Loucy (cell line): ENCODE data around the gene ZNF354C.

Experiments used
- H2AFZ ChIP-seq: fragments of 200-600 bp; sonication (generic); 2 replicates; pipeline ENCODE4 v1.6.0; 2016; ENCODE audit warnings: antibody characterized with exemption, mild to moderate bottlenecking, low read length, moderate library complexity
- H3F3A ChIP-seq: fragments of 200-600 bp; 2 replicates; pipeline ENCODE4 v1.6.0; 2016; ENCODE audit warnings: antibody characterized with exemption, low read depth, mild to moderate bottlenecking
- H3K27me3 ChIP-seq: fragments of 200-600 bp; sonication (generic); 2 replicates; pipeline ENCODE4 v1.6.1; 2014; ENCODE audit warnings: low read length, mild to moderate bottlenecking; ENCODE audit not compliant: insufficient read depth, poor library complexity, severe bottlenecking
- H3K36me3 ChIP-seq: fragments of 200-600 bp; sonication (generic); 2 replicates; pipeline ENCODE4 v1.6.1; 2016; ENCODE audit warnings: low read length; ENCODE audit not compliant: insufficient read depth
- H3K4me1 ChIP-seq: fragments of 200-600 bp; sonication (generic); 2 replicates; pipeline ENCODE4 v1.5.1; 2014; ENCODE audit warnings: low read length, mild to moderate bottlenecking; ENCODE audit not compliant: insufficient read depth, poor library complexity, severe bottlenecking
- H3K4me2 ChIP-seq: fragments of 200-600 bp; sonication (generic); 2 replicates; pipeline ENCODE4 v1.6.0; 2014; ENCODE audit warnings: antibody characterized with exemption, low read length, low read depth, mild to moderate bottlenecking; ENCODE audit not compliant: poor library complexity, severe bottlenecking
- H3K4me3 ChIP-seq: fragments of 200-600 bp; sonication (generic); 2 replicates; pipeline ENCODE4 v1.5.1; 2014; ENCODE audit warnings: low read length, mild to moderate bottlenecking, mixed read lengths; ENCODE audit not compliant: poor library complexity, severe bottlenecking
- H3K79me2 ChIP-seq: fragments of 200-600 bp; sonication (generic); 2 replicates; pipeline ENCODE4 v1.6.1; 2014; ENCODE audit warnings: low read length; ENCODE audit not compliant: insufficient read depth
- H3K9ac ChIP-seq: fragments of 200-600 bp; sonication (generic); 2 replicates; pipeline ENCODE4 v1.6.0; 2014; ENCODE audit warnings: mild to moderate bottlenecking, low read depth, low read length, moderate library complexity; ENCODE audit not compliant: poor library complexity, severe bottlenecking
- H3K9me2 ChIP-seq: fragments of 200-600 bp; sonication (generic); replicated peaks from 2 replicates; pipeline ENCODE4 v1.6.1; 2016; ENCODE audit warnings: low read depth, low read length, mixed read lengths
- H3K9me3 ChIP-seq: fragments of 200-600 bp; sonication (generic); 2 replicates; pipeline ENCODE4 v1.6.1; 2014; ENCODE audit warnings: mild to moderate bottlenecking, antibody characterized with exemption, low read length, low read depth; ENCODE audit not compliant: insufficient read depth
- H4K20me1 ChIP-seq: fragments of 200-600 bp; sonication (generic); 2 replicates; pipeline ENCODE4 v1.6.0; 2014; ENCODE audit warnings: antibody characterized with exemption, low read length, mild to moderate bottlenecking; ENCODE audit not compliant: insufficient read depth, poor library complexity, severe bottlenecking
- EZH2phosphoT487 ChIP-seq: fragments of 200-600 bp; IDR thresholded peaks from 2 replicates; pipeline ENCODE4 v1.6.1; 2018; ENCODE audit warnings: antibody characterized with exemption, mild to moderate bottlenecking, moderate library complexity, borderline replicate concordance
- TF ChIP-seq, protein P1 (sequence below): fragments of 200-600 bp; sonication (generic); conservative IDR thresholded peaks from 2 replicates; pipeline ENCODE4 v1.5.1; 2014; ENCODE audit warnings: mild to moderate bottlenecking, antibody characterized with exemption, low read length

ZNF354C gene

DNA sequence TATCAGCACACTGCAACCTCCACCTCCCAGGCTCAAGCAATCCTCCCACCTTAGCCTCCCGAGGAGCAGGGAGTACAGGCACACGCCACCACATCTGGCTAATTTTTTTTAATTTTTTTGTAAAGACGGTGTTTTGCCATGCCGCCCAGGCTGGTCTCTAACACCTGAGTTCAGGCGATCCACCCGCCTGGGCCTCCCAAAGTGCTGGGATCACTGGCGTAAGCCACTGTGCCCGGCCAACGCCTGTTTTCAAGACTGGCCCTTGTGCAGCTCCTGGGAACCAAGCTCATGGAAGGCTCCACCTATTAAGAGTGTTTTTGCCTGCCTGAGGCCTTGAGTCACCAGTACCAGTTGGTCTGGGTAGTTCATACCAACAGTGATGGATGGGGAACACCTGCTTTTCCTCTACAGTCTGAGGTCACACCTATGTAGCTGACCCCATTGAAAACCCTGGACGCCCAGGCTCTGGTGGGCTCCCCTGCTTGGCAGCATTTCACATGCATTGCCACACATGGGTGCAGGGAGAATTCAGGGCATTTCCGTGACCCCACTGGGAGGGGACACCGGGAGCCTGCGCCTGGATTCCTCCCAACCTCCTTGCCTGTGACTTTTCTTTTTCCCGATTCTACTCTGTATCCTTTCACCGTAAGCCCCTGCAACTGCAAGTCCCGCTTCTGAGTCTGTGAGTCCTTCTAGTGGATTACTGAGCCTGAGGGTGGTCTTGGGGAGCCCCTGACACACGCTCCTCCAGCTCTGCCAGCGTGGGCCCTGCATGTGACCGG, 63.5 kb downstream of the ZNF354C start:
- Histone ChIP-seq H2AFZ (no peak overlapping the region), H3K9ac (no peak overlapping the region), H3K4me2 (no peak overlapping the region), H3K4me1 (no peaks in the 10 kb centered on the region), H3K79me2 (no peaks in the 10 kb centered on the region), H4K20me1 (no peaks in the 10 kb centered on the region), H3K36me3 (no peaks in the 10 kb centered on the region), H3K27me3 (no peaks in the 10 kb centered on the region), H3K9me3 (no peaks in the 10 kb centered on the region), H3F3A (no peaks in the 10 kb centered on the region), H3K9me2 (no peaks in the 10 kb centered on the region), H3K4me3 (no peak overlapping the region)
- TF ChIP-seq, protein P1, sequence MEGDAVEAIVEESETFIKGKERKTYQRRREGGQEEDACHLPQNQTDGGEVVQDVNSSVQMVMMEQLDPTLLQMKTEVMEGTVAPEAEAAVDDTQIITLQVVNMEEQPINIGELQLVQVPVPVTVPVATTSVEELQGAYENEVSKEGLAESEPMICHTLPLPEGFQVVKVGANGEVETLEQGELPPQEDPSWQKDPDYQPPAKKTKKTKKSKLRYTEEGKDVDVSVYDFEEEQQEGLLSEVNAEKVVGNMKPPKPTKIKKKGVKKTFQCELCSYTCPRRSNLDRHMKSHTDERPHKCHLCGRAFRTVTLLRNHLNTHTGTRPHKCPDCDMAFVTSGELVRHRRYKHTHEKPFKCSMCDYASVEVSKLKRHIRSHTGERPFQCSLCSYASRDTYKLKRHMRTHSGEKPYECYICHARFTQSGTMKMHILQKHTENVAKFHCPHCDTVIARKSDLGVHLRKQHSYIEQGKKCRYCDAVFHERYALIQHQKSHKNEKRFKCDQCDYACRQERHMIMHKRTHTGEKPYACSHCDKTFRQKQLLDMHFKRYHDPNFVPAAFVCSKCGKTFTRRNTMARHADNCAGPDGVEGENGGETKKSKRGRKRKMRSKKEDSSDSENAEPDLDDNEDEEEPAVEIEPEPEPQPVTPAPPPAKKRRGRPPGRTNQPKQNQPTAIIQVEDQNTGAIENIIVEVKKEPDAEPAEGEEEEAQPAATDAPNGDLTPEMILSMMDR, result no peak
- TF ChIP-seq EZH2phosphoT487, result no peak

DNA sequence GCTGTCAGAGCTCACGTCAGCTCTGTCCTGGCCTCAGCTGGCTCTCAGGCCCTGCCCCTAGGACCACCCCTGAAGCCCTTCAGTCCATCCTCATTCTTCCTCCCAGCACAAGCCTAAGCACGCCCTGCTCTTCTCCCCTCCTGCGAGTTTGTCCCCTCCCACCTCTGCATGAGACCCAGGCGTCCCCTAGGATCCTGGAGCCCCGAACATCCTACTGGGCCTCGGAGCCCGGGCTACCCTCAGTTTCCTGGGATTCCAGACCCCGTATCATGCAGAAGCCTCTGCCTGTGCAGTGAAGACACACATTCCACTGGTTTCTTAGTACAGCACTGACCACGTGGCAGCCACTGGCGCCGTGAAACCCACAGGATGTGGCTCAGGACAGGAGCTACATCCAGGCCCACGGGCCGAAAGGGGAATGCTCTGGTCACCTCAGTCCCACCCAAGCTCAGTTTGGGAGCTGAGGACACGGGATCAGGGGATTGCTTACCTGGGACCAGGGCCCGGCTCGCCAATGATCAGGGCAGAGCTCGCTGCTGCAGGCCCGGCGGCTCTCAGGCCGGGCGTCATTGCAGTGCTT, 64.2 kb downstream of the ZNF354C start:
- no peaks in the 10 kb centered on the region for H3K9me2 ChIP-seq
- H3K27me3 ChIP-seq, result no peaks in the 10 kb centered on the region
- H3K4me1 ChIP-seq, result no peaks in the 10 kb centered on the region
- no peaks in the 10 kb centered on the region for H3K36me3 ChIP-seq
- no peaks in the 10 kb centered on the region for H3K79me2 ChIP-seq
- H3K9me3 ChIP-seq, result no peaks in the 10 kb centered on the region
- H4K20me1 ChIP-seq, result no peaks in the 10 kb centered on the region
- H3F3A ChIP-seq, result no peaks in the 10 kb centered on the region
- TF ChIP-seq, protein P1, result no peak
- no peak for TF ChIP-seq EZH2phosphoT487
- H2AFZ ChIP-seq, result no peak overlapping the region
- H3K4me2 ChIP-seq, result no peak overlapping the region
- H3K9ac ChIP-seq, result no peak overlapping the region
- H3K4me3 ChIP-seq, result no peak overlapping the region

DNA sequence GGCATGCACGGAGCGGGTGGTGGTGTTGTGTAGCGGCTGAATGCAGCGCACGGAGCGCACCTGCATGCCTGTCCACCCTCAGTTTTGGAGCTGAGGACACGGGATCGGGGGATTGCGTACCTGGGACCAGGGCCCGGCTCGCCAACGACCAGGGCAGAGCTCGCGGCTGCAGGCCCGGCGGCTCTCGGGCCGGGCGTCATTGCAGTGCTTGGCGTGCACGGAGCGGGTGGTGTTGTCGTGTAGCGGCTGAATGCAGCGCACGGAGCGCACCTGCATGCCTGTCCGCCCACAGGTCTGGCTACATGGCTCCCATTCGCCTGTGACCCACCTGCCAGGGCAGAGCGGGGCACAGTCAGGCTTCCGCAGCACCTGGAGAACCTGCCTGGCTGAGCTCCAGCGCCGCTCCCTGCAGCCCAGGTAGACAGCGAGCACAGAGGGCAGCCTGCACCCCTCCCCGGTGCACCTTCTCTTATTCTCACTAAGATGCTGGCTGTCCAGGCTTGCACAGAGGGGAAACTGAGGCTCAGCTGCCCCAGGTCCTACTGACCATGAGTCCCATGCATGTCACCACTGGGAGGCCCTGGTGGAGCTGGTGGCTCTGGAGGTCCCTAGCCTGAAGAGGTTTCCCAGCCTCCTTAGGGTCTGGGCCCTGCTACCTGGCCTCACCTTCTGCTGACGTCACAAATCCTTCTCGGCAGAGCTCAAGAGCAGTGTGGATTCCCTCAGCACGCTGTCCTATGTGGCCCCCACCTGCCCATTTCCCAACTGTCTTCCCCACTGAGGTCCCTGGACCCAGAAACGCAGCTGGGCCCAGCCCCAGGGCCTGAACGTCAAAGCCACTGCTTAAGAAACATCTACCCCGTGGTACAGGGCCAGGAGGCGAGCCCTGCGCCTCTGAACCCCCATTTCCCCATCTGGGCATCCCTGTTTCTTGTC, 64.9 kb downstream of the ZNF354C start:
- H3K27me3 ChIP-seq, result no peaks in the 10 kb centered on the region
- H3K4me2 ChIP-seq, result no peak overlapping the region
- H3F3A ChIP-seq, result no peaks in the 10 kb centered on the region
- no peak overlapping the region for H3K9ac ChIP-seq
- H3K9me2 ChIP-seq, result no peaks in the 10 kb centered on the region
- no peak overlapping the region for H2AFZ ChIP-seq
- no peaks in the 10 kb centered on the region for H3K4me1 ChIP-seq
- H3K36me3 ChIP-seq, result no peaks in the 10 kb centered on the region
- no peak for TF ChIP-seq EZH2phosphoT487
- TF ChIP-seq, protein P1, result no peak
- no peaks in the 10 kb centered on the region for H3K9me3 ChIP-seq
- H3K4me3 ChIP-seq, result no peak overlapping the region
- no peaks in the 10 kb centered on the region for H3K79me2 ChIP-seq
- no peaks in the 10 kb centered on the region for H4K20me1 ChIP-seq
